SH-SY5Y (cell line): ENCODE measurements around the gene ANKRD37.

Experiments used
- GATA2 ChIP-seq: IDR thresholded peaks from 2 replicates; pipeline ENCODE4 v1.6.1; 2011; ENCODE audit warnings: mild to moderate bottlenecking, low read depth, low read length
- GATA3 ChIP-seq: IDR thresholded peaks from 2 replicates; pipeline ENCODE4 v1.6.1; 2011; ENCODE audit warnings: low read depth, mild to moderate bottlenecking, low read length, moderate library complexity

ANKRD37 gene

GRCh38 chr4:185424905-185425646 lies 28.4 kb downstream of the ANKRD37 start:
- TF ChIP-seq GATA3, result no peak
- TF ChIP-seq GATA2, result no peak

DNA sequence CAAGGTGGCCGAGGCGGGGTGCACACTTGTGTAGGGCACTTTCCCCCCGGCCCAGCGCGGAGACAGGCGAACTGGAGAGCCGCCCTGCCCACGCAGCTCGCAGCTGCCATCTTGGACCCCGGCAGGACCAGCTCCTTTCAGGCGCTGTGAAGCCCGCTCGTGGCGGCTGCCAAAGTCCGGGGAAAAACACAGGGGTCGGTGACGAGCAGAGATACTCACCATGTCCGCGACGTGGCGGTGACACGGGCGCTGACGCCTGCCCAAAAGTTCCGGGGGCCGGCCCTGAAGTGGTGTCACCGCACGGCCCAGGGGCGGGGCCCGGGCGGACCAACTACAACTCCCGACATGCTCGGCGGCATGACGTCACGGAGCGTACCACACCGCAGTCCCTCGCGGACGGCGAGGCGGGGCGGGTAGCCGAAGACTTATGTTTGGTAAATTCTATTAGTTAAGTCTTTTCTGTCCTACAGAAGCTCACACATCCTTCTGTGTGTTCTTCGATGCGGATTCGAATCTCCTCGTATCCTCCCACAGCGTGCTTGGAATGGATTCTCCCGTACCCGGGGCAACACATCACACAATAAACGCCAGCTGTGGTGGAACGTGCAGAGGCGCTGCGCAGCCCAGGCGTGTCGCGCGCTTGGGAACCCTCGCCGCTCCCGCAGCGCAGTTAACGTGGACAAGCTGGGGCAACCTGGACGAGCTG lies 29.2 kb downstream of the ANKRD37 start, which contains the start of gene UFSP2:
TSS of gene UFSP2 (minus strand) at position 318 of the 706 bp plus-strand sequence. CDS start at position 222, 96 bp downstream.
- TF ChIP-seq GATA2 (no peak), GATA3 (no peak)

DNA sequence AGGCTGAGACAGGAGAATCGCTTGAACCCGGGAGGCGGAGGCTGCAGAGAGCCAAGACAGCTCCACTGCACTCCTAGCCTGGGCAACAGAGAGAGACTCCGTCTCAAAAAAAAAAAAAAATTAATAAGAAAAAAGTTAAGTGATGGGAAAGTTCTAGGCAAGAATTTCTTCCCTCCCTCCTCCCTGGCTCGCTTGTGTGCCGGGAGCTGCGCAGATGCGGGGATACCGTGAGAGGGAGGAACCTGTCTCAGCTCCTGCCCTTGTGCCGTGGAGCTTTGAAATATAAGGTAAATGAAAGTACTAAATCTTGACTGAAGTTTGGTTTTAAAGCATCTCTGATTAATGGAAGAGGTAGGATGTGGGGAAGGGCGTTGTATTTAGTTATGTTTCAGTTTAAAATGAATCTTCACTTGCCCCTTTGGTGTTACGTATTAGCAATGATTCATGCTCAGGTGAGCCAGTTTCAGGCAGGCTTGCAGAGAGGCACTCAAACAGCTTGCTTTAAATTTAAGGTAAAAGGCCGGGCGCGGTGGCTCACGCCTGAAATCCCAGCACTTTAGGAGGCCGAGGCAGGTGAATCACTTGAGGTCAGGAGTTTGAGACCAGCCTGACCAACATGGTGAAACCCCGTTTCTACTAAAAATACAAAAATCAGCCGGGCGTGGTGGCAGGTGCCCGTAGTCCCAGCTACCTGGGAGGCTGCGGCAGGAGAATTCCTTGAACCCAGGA lies 30.5 kb downstream of the ANKRD37 start:
- TF ChIP-seq GATA3, result no peak
- TF ChIP-seq GATA2, result no peak

- TF ChIP-seq GATA3, result no peak
These were observed 33.0 kb downstream of the ANKRD37 start for GRCh38 chr4:185429660-185430059.

DNA sequence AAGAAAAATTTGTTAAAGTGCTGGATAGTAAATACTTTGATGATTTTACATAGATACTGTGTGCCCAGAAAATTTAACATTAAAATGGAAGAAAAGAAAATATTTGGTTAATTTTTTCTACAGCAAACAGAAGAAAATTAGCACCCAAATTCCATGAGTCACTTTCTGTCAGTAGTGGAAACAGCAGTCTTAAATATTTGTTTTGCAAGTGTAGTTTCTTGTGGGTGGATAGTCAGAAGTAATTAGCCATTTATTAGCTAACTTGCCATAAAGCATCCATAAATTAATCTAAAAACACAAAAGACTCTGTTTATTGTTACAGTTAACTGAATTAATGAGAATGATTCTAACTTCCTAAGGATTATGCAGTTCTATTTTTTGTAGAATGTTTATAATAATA lies 38.8 kb downstream of the ANKRD37 start:
- TF ChIP-seq GATA3 (no peak), GATA2 (no peak)

DNA sequence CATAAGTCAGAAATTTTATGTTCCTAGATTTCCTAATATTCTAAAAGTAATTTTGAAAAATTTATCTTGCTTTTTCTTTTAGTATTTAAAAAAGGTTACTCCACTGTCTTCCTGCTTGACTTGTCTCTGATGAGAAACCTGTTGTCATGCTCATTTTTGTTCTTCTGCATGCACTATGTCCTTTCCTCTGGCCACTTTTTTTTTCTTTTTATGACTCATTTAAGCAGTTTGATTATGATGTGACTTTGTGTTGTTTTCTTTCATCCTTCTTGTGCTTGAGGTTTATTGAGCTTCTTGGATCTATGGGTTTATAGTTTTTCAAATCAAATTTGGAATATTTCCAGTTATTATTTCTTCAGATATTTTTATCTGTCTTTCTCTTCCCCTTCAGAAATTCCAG lies 41.2 kb downstream of the ANKRD37 start:
- no peak for TF ChIP-seq GATA3
- no peak for TF ChIP-seq GATA2

- TF ChIP-seq GATA2 (no peak), GATA3 (no peak)
These were observed 44.8 kb downstream of the ANKRD37 start for GRCh38 chr4:185441479-185441878.

- no peak for TF ChIP-seq GATA3
- TF ChIP-seq GATA2, result no peak
These were observed 48.6 kb downstream of the ANKRD37 start for GRCh38 chr4:185445209-185445608.
